SU-DHL-6 (cell line): ENCODE data around the gene MYH11.

Experiments
- CTCF ChIP-seq: fragments of 200-600 bp; sonication (generic); IDR thresholded peaks from one replicate; pipeline ENCODE4 v1.5.1; 2017; ENCODE audit warnings: antibody characterized with exemption, mild to moderate bottlenecking, low read length, moderate library complexity; ENCODE audit not compliant: insufficient read depth, poor library complexity, severe bottlenecking
- EZH2phosphoT487 ChIP-seq: fragments of 200-600 bp; sonication (generic), shearing (Covaris generic); conservative IDR thresholded peaks from 2 replicates; pipeline ENCODE4 v1.6.1; 2018; ENCODE audit warnings: mild to moderate bottlenecking, antibody characterized with exemption, low read length, moderate library complexity, mixed read lengths

GRCh38 chr16:15752717-15753488, 103.9 kb downstream of the MYH11 start:
- no peak for TF ChIP-seq CTCF
- TF ChIP-seq EZH2phosphoT487 = no peak
